Lung microvascular endothelial cell (primary cell): Measurements from ENCODE around the gene KCNN2. TPM values are rescaled to one million over a fixed set of nuclear protein-coding genes. Genes with fewer than 3 reads are reported as not detected.
A peak's percentile ranks its signal among the peaks of the same experiment; 100 is the strongest.
"Not testable (repeated sequence)": the region's sequence is repeated elsewhere in the genome, so short reads cannot be mapped to it uniquely, and the experiment has no call there.

ENCODE experiments used
- DNase-seq, 2 donors: peaks; one replicate each; pipeline versions ENCODE4 v3.0.0 to v3.0.0-alpha.2; 2010; ENCODE audit warnings: low read depth in 2 of 2
- total RNA-seq: library from RNA; depleted of rRNA; stranded (reverse); fragments of >200 nt; gene quantifications from 2 replicates; pipeline ENCODE4 v1.2.1, GENCODE V29; 2014

The KCNN2 gene
- total RNA-seq, 1 donor from 2014 or later = 2.2 TPM

DNA sequence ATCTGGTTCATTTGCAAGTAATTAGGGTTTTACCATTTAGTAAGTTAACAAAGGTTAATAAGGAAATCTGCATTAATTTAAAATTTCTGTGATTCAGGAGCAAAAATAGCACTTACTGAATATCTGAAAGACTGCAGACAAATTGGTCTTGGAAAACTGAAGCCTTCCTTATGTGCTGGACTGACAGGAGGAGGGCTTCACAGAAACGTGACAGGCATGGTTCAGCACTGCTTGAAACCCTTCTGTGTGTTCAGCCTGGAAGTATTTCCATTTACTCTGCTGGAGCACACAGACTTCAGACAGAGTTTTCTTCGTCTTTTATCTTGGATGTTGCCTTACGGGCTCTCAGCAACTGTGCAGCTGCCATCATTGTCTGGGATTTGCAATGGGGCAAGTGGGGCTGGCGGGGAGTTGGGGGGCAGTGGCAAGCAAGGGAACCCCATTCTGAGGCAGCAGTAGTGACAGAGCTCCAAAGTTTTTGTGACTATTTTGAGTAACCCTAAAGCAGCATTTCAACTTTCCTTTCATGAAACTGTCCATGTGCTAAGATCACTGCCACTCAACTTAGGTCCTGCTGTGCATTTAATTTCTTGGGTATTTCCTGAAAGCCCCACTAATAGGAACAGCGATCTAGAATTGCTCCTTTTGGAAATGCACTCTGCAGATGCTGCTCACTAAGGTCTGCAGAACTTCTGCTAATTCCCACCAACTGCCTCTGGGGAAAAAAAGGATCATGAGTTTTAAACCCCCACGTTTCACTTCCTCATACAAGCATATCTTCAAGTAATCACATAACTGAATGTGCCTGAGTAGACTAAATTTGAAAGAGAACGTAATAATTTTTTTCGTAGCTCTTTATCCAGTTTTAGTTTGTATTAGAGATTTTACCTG lies 56.6 kb downstream of the KCNN2 start:
- DNase-seq = no peak

DNA sequence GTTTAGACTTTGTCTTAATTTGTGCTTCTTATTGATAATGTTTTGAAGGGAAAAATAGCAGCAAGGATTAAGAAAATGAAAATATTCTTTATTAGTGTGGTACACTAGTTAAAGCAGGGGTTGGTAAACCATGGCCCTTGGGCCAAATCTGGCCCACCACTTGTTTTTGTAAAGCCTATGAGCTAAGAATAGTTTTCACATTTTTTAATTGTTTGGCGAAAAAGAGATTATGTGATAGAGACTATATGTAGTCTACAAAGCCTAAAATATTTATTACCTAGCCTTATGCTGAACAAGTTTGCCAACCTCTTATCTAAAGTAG lies 57.2 kb downstream of the KCNN2 start:
- DNase-seq = no peak

DNA sequence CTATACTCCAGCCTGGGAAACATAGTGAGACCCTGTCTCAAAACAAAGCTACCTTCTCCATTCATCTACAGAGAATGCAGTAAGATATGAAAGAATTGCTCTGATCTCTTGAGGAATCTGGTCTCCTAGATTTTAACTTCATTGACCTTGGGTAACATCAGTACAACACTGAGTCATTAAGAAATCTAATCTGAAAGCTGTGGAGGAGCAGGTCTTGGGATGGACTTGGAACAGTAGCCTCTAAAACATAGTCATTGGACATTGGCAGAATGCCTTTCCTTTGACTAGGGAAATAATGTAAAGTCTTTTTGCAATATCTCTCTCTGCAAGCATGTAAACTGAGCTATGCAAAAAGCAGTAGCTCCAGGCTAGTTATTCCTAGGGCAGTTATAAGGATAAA lies 58.1 kb downstream of the KCNN2 start:
- peak in 1 of 2 donors; percentile 13 for DNase-seq

DNA sequence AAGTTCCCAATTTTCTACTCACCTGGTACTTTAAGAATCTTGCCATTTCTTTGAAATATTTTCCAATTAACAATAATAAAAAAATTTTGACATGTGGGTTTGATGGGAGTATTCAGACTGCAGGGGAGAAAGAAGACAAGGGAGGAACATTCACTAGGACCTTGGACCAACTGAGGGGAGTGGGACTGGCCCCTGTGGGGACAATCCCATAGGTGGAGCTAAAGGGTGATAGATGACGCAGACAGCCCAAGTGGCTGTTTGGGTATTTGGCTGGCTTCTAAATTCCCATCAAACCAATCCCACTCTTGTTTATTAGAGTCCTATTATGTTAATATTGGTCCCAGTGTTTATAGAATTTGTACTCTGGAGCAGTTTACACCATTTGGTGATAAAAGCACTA lies 65.3 kb downstream of the KCNN2 start:
- no peak for DNase-seq

DNA sequence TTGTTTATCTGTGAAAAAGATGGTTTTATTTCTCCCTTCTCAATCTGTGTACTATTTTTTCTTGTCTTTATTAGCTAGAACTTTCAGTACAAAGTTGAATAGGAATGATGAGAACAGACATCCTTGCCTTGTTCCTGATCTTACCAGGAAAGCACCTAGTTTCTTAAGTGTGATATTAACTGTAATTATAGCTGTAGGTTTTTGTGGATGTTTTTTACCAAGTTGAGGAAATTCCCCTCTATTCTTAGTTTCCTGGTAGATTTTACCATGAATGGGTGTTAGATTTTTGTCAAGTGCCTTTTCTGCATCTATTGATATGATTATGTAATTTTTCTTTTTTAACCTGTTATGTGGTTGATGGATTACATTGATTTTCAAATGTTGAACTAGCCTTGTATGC lies 68.7 kb downstream of the KCNN2 start:
- no peak for DNase-seq

DNA sequence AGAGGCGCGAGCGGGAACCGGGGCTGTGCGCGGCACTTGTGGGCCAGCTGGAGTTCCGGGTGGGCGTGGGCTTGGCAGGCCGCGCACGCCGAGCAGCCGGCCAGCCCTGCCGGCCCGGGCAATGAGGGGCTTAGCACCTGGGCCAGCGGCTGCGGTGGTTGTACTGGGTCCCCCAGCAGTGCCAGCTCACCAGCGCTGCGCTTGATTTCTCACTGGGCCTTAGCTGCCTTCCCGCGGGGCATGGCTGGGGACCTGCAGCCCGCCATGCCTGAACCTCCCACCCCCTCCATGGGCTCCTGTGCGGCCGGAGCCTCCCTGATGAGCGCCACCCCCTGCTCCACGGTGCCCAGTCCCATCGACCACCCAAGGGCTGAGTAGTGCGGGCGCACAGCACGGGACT lies 70.8 kb downstream of the KCNN2 start:
- not testable (repeated sequence) for DNase-seq

DNA sequence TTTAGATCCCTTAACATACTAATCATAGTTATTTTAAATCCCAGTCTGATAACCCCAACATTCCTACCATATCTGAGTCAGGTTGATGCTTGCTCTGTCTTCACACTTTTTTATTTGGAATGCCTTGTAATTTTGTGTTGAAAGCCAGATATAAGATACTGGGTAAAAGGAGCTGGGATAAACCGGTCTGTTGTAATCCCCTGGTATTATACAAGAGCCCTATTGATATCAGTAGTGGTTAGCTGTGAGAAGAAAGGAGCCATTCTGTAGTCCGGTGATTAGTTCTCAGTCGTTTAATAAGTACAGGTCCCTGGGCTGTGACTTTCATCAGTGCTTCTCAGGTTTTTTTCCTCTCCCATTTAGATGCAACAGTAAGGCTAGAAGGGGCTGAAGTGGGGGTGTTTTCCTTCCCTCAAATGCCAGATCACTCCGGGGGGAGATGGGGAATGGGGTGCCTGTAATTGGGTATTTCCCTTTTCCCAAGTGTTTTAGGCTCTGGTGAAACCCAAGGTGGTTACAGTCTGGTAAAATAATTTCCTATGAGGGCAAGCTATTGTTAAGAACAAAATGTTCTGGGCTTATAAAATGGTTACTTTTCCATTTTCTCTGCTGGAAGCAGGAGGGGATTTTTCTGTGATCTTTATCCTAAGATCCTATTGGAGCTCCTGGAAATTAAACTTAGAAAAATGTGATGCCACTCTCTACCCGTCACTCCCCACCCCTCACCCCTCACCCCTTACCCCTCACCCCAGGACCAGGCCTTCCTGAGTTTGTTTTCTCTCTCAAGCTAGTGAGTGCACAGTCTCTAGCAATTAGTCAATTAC lies 72.7 kb downstream of the KCNN2 start:
- no peak for DNase-seq

DNA sequence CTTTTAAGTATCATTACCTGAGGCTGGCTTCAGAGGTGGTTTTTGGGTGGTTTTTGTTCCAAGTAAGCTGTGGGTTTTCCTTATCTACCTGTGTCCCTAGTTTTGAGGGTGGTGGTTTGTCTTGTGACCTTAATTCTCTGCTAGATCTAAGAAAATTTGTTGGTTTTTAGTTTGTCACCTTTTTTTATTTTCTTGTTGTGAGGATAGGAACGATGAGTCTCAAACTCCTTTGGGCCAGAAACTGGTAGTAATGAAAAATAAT lies 73.3 kb downstream of the KCNN2 start:
- no peak for DNase-seq

DNA sequence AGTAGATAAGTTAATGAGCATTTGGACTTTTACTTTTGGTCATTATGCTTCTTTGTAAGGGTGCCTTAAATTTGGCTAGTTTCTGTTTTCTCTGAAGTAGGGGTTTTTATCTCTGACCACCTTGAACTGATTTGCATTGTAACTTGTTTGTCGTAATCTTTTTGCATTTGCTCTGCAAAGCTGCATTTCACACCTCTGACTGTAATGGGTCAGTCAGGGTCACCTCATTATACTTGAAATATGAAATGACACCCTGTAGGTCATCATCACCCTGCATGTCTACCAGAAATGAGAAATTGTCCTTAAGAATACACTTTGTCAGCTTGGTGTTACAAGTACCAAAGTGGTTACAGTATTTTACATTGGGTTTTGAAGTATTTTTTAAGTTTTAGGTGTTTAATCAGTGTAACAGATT lies 74.0 kb downstream of the KCNN2 start:
- DNase-seq = no peak

DNA sequence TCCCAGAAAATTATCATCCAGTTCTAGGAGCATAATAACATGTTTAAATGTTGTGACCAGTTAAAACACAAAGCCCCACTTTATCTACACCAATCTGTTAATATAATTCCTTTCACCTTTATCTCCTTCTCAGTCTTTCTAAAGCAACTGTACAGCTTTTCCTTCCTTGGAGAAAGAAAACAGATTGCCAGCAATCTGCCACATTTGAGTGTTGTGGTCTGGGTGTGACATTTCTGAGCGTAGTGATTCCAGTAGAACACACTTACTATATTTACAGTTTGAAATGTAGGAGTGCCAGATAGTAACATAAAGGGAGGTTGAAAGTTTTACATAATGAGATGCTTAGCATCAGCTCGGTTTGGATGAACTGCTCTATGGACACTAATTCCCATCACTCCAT lies 76.1 kb downstream of the KCNN2 start:
- no peak for DNase-seq

DNA sequence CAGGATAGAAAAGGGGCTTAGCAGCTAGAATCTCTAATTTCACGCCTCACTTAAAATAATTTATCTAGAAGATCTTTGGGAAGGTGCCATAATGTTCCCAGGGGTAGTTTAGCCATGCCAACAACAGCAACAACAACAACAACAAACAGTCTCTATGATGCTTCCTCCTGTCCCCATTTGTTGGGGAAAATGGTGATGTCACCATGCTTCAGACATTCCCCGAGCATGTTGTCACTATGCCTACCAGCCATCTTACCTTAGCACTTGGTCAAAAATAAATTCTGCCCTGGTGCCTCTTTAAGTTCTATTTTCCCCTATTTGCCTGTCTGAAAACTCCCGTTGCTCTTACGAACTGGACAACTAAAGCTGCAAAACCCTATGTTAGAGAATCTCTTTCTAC lies 76.6 kb downstream of the KCNN2 start:
- peak in 1 of 2 donors; percentile 17 for DNase-seq

DNA sequence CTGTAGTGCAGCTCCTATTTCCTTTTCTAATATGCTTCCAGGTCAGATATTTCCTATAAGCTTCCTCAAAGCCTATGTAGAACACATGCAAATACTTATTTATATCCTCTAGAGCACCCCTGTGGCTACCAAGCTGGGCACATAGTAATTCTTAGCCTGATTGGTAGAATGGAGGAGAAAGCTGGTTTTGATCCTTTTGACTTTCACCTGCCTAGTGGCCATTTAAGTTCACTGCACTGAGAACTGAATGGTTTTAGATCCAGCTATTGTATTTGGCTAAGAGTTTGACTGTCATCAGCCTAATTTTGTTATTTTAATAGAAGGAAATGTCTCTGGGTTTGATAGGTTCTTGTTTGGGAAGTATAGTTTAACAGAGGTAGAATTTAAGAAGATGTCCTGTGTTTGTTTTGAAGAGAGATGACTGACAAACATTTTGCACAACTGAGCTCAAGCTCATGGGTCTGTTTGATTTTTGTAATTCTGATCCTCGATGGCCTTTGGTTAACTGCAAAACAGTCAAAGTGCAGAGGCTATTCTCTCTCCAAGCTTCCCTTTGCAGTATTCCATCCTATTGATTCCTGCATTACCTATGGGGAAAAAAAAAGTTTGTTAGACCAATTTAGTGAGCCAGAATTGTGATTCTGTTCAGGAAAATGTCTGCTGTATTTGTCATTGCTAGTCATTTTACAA lies 85.4 kb downstream of the KCNN2 start:
- peak; percentile 17 to 21 for DNase-seq

DNA sequence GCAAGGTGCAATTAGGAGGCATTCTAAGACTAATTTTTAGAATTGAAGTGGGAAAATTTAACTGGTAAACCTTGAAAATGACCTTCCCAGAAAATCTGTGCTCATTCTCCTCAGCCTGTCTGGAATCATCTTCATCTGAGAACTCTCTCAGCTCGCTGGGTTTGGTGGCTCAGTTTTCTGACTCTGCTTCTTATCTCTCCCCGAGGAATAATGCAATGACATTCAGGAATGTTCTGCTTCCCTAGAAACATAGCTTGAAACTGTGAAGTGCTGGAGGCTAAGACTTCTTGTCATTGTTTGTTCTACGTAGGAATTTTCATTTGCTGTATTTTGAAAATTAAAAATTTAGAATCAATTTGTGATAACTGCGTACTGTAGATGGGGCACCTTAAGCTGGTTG lies 86.6 kb downstream of the KCNN2 start:
- no peak for DNase-seq

DNA sequence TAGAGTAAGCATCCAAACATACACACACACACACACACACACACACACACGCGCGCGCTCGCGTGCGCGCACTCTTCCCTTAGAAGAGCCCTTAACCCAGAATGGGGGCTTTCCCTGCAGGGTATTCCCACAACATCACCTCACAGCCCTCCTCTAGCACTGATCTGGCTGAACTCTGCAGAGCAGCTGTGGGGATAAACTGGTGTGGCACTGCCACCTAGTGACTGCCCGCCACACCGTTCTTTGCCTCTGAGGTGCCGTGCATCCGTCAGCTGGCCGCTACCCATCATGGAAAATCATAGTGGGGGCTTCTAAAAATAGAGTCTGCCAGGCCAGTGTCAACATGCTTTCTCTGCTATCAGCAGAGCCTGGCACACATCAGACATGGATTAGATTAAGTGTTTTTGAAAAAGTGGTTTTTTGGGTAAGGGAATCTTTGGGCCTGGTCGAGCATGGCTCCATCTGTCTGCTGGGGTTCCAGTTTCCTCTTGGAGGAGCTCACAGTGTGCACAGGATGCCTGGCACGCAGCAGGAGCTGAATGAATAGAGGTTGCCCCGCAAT lies 88.1 kb downstream of the KCNN2 start:
- DNase-seq = peak; percentile 87 to 88

DNA sequence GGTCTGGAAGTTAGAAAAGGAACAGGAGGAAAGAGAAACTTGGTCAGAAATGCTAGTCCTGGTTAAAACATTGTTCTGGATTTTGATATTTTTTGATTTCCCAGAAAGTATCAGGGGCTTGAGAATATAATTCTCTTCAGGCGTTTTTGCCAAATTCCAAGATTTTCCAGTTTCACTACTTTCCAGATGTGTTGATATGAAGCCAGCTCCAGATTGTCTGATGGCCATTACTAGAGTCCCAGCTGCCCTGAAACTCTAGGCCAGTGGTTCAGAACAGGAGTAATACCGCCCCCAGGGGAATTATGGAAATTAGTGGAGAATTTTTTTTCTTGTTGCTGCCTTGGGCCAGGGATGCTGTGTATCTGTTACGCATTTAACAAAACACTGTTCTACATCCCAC lies 88.6 kb downstream of the KCNN2 start:
- peak in 1 of 2 donors; percentile 12 for DNase-seq

DNA sequence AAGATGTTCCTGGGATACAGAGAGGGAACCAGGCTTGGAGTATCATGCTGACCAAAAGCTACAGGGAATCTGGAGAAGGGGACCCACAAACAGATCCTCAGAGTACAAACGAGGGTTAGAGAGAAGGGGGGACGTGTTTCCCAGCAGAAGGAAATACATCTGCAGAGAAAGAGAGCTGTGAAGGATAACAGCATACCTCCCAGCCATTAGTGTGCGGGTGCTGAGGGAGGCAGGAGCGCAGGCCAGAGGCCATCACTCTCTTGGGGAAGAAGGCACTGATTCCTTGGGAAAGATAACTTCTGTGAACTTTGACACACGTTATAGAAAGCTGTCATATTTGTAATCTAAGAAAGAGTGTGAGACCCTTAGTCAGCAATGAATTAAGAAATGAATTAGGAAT lies 96.9 kb downstream of the KCNN2 start:
- no peak for DNase-seq

DNA sequence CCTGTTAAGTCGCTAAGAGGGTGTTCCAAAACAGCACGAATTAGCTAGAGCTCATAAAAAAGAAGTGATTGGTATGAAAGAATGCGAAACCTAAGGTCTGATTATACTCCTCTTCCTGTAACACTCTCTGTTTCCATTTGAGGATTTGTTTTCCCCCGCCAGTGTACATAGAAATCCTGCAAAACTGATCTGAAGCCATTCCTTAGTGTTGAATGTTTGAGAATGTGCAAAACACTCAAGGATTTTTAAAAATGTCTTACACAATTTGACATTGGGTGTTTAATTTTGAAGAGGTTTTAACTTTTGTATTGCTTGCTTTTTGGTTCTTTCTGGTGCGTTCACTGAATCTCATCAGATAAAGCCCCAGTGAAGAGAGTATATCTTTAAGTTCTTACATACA lies 105.3 kb downstream of the KCNN2 start:
- no peak for DNase-seq

DNA sequence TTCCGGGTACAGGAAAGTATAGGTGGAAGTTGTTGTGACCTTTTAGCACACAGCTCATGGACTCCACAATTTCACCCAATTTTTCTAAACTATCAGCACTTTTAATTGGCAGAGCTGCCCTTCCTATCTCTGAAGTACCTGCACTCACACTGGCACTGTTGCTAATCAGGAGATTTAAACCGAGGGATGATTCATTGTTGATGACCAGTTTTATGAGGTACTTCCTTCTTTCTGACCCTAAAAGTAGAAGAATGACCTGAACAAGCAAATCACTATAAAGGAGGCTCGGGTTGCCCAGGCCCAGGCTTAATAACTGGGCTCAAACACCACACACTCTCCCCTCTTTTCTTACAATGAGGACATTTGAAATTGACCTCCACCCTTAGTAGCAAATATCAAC lies 105.9 kb downstream of the KCNN2 start:
- DNase-seq = peak; percentile 34 to 52

DNA sequence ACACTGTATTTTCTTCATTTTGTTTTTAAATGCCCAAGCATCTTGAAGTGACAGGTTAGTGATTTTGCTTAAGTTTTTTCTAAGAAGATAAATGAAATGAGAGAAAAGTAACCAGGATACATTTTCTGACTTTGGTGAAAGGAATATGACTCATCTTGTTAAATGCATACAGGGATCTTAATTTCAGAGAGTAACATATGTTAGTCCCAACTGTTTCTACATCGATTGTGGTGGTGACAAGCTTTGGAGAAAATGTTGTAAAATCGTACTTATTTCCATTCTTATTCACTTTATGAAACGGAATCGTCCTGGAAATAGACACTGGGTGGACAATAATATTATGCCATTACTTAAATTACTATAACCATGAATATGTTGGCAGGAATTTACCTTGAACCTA lies 107.5 kb downstream of the KCNN2 start:
- DNase-seq = no peak

DNA sequence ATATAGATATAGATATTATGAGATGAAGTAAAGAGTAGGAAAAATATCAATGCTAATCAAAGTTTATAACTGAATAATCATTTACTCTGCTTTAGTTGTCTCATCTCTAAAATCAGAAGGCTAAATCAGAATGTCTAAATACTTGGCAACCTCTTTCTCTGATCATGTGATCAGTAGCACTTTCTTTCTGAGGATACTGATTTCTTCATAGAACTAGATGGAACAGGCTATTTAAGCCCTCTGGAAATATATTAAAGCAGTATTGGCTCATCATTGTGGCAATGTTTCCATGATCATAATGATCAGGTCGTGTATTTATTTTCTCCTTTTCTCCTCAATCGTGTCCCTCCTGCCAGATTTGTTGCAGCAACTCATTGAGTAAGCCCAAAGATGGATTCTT lies 109.7 kb downstream of the KCNN2 start:
- DNase-seq = no peak

DNA sequence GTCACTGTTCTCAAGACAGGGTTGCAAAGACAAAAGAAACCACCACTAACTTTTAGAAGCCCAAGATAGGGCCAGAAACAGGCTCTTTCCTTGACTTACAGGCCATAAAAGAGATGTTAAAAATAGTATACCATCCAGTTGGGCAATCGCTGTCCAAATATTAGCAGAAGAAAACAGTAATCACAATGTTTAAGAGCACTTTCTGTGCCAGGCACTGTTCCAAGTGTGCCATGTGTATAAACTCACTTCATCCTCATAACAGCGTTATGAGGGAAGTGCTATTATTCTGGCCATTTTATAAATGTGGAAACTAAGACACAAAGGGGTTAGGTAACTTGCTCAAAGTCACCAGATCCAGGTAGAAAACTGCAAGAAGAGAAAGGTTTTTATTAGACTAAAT lies 111.7 kb downstream of the KCNN2 start:
- DNase-seq = no peak

DNA sequence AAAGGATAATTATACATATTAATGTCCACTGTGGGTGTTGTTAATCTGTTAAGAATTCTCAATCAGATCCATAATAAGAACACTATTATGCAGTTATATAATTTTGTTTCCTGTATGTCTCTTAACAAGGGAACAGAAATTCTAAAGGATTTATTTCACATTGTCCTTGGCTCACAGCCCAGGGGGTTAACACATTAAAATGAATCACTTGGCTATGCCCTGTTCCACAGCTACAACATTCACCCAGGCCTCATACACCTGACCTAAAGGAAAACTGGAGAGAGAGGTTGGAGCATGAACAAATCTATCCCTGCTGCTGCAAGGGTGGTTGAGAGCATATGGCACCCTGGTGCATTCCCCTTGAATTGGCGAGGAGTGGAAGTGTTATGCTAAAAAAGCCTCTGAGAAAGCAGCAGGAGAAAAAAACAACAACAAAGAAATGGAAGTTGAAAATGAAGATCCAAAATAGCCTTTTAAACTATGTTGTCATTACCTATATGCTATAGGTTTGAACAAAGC lies 116.0 kb downstream of the KCNN2 start:
- DNase-seq = peak in 1 of 2 donors; percentile 53
